SU-DHL-6 (cell line): ENCODE measurements around the gene ANKRD42.

ENCODE experiments used
- CTCF ChIP-seq: fragments of 200-600 bp; sonication (generic); IDR thresholded peaks from one replicate; pipeline ENCODE4 v1.5.1; 2017; ENCODE audit warnings: antibody characterized with exemption, mild to moderate bottlenecking, low read length, moderate library complexity; ENCODE audit not compliant: insufficient read depth, poor library complexity, severe bottlenecking
- EZH2phosphoT487 ChIP-seq: fragments of 200-600 bp; sonication (generic), shearing (Covaris generic); conservative IDR thresholded peaks from 2 replicates; pipeline ENCODE4 v1.6.1; 2018; ENCODE audit warnings: mild to moderate bottlenecking, antibody characterized with exemption, low read length, moderate library complexity, mixed read lengths

- TF ChIP-seq CTCF (no peak), EZH2phosphoT487 (no peak)
Observed at GRCh38 chr11:83272627-83273026, 79.1 kb downstream of the ANKRD42 start.
